Stimulated activated CD4-positive, alpha-beta T cell treated with anti-CD3 and anti-CD28 coated beads, Interleukin-2, amount 100 ng/mL, for 24 hours (primary cell): Measurements from ENCODE around the gene MGAT3.
A peak's percentile ranks its signal among the peaks of the same experiment; 100 is the strongest.
"Not testable (repeated sequence)": the region's sequence is repeated elsewhere in the genome, so short reads cannot be mapped to it uniquely, and the experiment has no call there.

Experiments
- DNase-seq, 2 donors: peaks; one replicate each; pipeline ENCODE4 v3.0.0-alpha.2; 2020

The MGAT3 gene

GRCh38 chr22:39518996-39519680 is 62.3 kb downstream of the MGAT3 start:
- peak; percentile 52 for DNase-seq

GRCh38 chr22:39519681-39520225 is 62.9 kb downstream of the MGAT3 start:
- DNase-seq: peak; percentile 95

GRCh38 chr22:39520226-39521105 is 63.7 kb downstream of the MGAT3 start, which contains the start of gene ATF4:
ATF4 (plus strand) TSS chr22:39520562; CDS start chr22:39521446, 884 bp downstream.
- peak; percentile 91 to 92 for DNase-seq

- DNase-seq: peak; percentile 27 to 32
Measured at GRCh38 chr22:39521106-39521885, 64.5 kb downstream of the MGAT3 start.

- not testable (repeated sequence) for DNase-seq
Measured at GRCh38 chr22:39522091-39522490, 65.3 kb downstream of the MGAT3 start.

GRCh38 chr22:39522567-39523300 is 65.9 kb downstream of the MGAT3 start:
- peak; percentile 25 to 38 for DNase-seq

- peak in 1 of 2 donors; percentile 25 for DNase-seq
Measured at GRCh38 chr22:39524089-39524752, 67.4 kb downstream of the MGAT3 start.

GRCh38 chr22:39524753-39525657 is 68.2 kb downstream of the MGAT3 start:
- DNase-seq: peak in 1 of 2 donors; percentile 21

GRCh38 chr22:39525658-39525975 is 68.8 kb downstream of the MGAT3 start:
- no peak for DNase-seq

GRCh38 chr22:39526736-39527171 is 69.9 kb downstream of the MGAT3 start:
- peak; percentile 32 to 34 for DNase-seq

GRCh38 chr22:39527481-39527961 is 70.7 kb downstream of the MGAT3 start:
- no peak for DNase-seq

GRCh38 chr22:39528080-39528661 is 71.4 kb downstream of the MGAT3 start:
- no peak for DNase-seq

- DNase-seq: peak; percentile 91 to 93
Measured at GRCh38 chr22:39528681-39529486, 72.1 kb downstream of the MGAT3 start.

GRCh38 chr22:39529487-39529851 is 72.7 kb downstream of the MGAT3 start:
- DNase-seq: no peak

GRCh38 chr22:39530116-39530515 is 73.3 kb downstream of the MGAT3 start:
- no peak for DNase-seq

GRCh38 chr22:39530692-39531331 is 74.0 kb downstream of the MGAT3 start:
- peak in 1 of 2 donors; percentile 13 for DNase-seq

GRCh38 chr22:39532215-39533073 is 75.6 kb downstream of the MGAT3 start, which contains the start of gene RPS19BP1:
RPS19BP1 (minus strand) TSS chr22:39532748; CDS start chr22:39532738, 10 bp downstream.
- peak; percentile 99 to 100 for DNase-seq
